Keratinocyte (primary cell): ENCODE measurements around the gene MYH9. TPM values are rescaled to one million over a fixed set of nuclear protein-coding genes. Genes with fewer than 3 reads are reported as not detected.

ENCODE experiments used
- DNase-seq: peaks from one replicate; pipeline ENCODE4 v3.0.0-alpha.2; 2011; ENCODE audit warnings: low read depth, missing footprints, low spot score
- FAIRE-seq: peaks from 2 replicates; lab custom pipeline; 2011; peaks lifted over from hg19 to GRCh38; lab: Jason Lieb, UNC
- H2AFZ ChIP-seq: 2 replicates; pipeline ENCODE4 v1.6.0; 2012; ENCODE audit warnings: low read length, control low read depth, inconsistent platforms; ENCODE audit not compliant: control insufficient read depth
- H3K27ac ChIP-seq: 2 replicates; pipeline ENCODE4 v1.5.1; 2011; ENCODE audit warnings: low read length; ENCODE audit not compliant: control insufficient read depth, insufficient read depth
- H3K27me3 ChIP-seq: 3 replicates; pipeline ENCODE4 v1.6.0; 2011; ENCODE audit warnings: low read length; ENCODE audit not compliant: control insufficient read depth, insufficient read depth; ENCODE audit errors: extremely low read depth
- H3K36me3 ChIP-seq, 2 experiments: 2 replicates in 1 of 2; 3 replicates in 1 of 2; pipeline ENCODE4 v1.5.1; 2011; ENCODE audit warnings: low read length in 2 of 2, mild to moderate bottlenecking in 1 of 2; ENCODE audit not compliant: control insufficient read depth in 2 of 2, insufficient read depth in 2 of 2; ENCODE audit errors: extremely low read depth in 1 of 2
- H3K4me1 ChIP-seq: 3 replicates; pipeline ENCODE4 v1.5.1; 2011; ENCODE audit warnings: low read length; ENCODE audit not compliant: control insufficient read depth, insufficient read depth; ENCODE audit errors: extremely low read depth
- H3K4me2 ChIP-seq: 3 replicates; pipeline ENCODE4 v1.6.0; 2011; ENCODE audit warnings: low read depth, low read length; ENCODE audit not compliant: control insufficient read depth, insufficient read depth; ENCODE audit errors: extremely low read depth
- H3K4me3 ChIP-seq, 3 experiments: fragments of 200-600 bp in 1 of 3; sonication (generic) in 1 of 3; 2 replicates in 2 of 3; 3 replicates in 1 of 3; pipeline ENCODE4 v1.5.1; 2011 to 2016; ENCODE audit warnings: low read length in 3 of 3, mild to moderate bottlenecking in 3 of 3, control low read depth in 2 of 3, inconsistent platforms in 1 of 3, low read depth in 1 of 3, mixed read lengths in 1 of 3, mixed run types in 1 of 3, moderate library complexity in 1 of 3; ENCODE audit not compliant: control insufficient read depth in 2 of 3, insufficient read depth in 2 of 3; ENCODE audit errors: extremely low read depth in 1 of 3
- H3K79me2 ChIP-seq: 2 replicates; pipeline ENCODE4 v1.6.0; 2012; ENCODE audit warnings: low read length; ENCODE audit not compliant: control insufficient read depth, insufficient read depth
- H3K9ac ChIP-seq: 3 replicates; pipeline ENCODE4 v1.6.0; 2011; ENCODE audit warnings: low read length; ENCODE audit not compliant: control insufficient read depth, insufficient read depth; ENCODE audit errors: extremely low read depth
- H3K9me1 ChIP-seq: 3 replicates; pipeline ENCODE4 v1.6.0; 2011; ENCODE audit warnings: low read length; ENCODE audit not compliant: control insufficient read depth, insufficient read depth; ENCODE audit errors: extremely low read depth
- H3K9me3 ChIP-seq: 2 replicates; pipeline ENCODE4 v1.5.1; 2012; ENCODE audit warnings: low read depth, low read length; ENCODE audit not compliant: control insufficient read depth
- H4K20me1 ChIP-seq: 3 replicates; pipeline ENCODE4 v1.6.0; 2011; ENCODE audit warnings: low read length; ENCODE audit not compliant: control insufficient read depth, insufficient read depth; ENCODE audit errors: extremely low read depth
- CTCF ChIP-seq, 3 experiments: IDR thresholded peaks in 1 of 3; conservative IDR thresholded peaks in 1 of 3; optimal IDR thresholded peaks in 1 of 3; 2 replicates in 2 of 3; 3 replicates in 1 of 3; pipeline versions ENCODE3 to v1.5.1; 2011; ENCODE audit warnings: low read length in 3 of 3, mild to moderate bottlenecking in 3 of 3, moderate library complexity in 2 of 3, control low read depth in 1 of 3, inconsistent platforms in 1 of 3; ENCODE audit not compliant: insufficient read depth in 2 of 3; ENCODE audit errors: extremely low read depth in 1 of 3
- EZH2 ChIP-seq: IDR thresholded peaks from one replicate; pipeline ENCODE4 v1.6.1; 2012; ENCODE audit warnings: inconsistent platforms, mild to moderate bottlenecking, low read length, moderate library complexity
- dilution Hi-C: fragments of 300-500 bp; cut with MboI; formaldehyde crosslinking; loops from one replicate; pipeline ENCODE4 v1.7.0; 2020; ENCODE audit warnings: low sequenced_read_pairs; ENCODE audit not compliant: extremely low pct_ligation_motif_present
- polyA plus RNA-seq, 5 experiments: library from polyadenylated mRNA; depleted of rRNA in 3 of 5; stranded (reverse) in 3 of 5; stranded (forward) in 1 of 5; unstranded in 1 of 5; fragments of >200 nt; gene quantifications; 1 replicate in 1 of 5; 2 replicates in 3 of 5; 3 replicates in 1 of 5; pipeline versions ENCODE4 v1.2.1 to v1.2.3, GENCODE V29; 2011 to 2012; ENCODE audit warnings: missing spikeins in 2 of 5, low read depth in 1 of 5, low replicate concordance in 1 of 5

Gene MYH9
- polyA plus RNA-seq, 1 donor (not counting 4 experiments of a cell fraction or from before 2014, with no cell fraction given) = 351 TPM

- no peak overlapping the region for H3K4me2 ChIP-seq
- no peak overlapping the region for H3K4me3 ChIP-seq
- H3K27me3 ChIP-seq = no peaks in the 10 kb centered on the region
- dilution Hi-C loops = no loop called here
- no peak for FAIRE-seq
- H3K36me3 ChIP-seq = peaks cover 73 to 76% of the 10 kb centered on the region in 2 experiments
- no peak for DNase-seq
- no peak for TF ChIP-seq CTCF (optimal IDR thresholded peaks at IDR 0.05 in 1 of 3, IDR thresholded peaks at IDR 0.05 in 1 of 3, conservative IDR thresholded peaks at IDR 0.05 in 1 of 3; ENCODE audit: extremely low read depth in 1 of 3, insufficient read depth in 2 of 3, low read length in 3 of 3)
- no peak for TF ChIP-seq EZH2
- peaks cover 13% of the 10 kb centered on the region for H3K79me2 ChIP-seq
- no peaks in the 10 kb centered on the region for H3K9me3 ChIP-seq
- no peaks in the 10 kb centered on the region for H3K9me1 ChIP-seq
- no peak overlapping the region for H3K9ac ChIP-seq
- no peak overlapping the region for H3K27ac ChIP-seq
- H4K20me1 ChIP-seq = peaks cover 43% of the 10 kb centered on the region
- H3K4me1 ChIP-seq = no peaks in the 10 kb centered on the region
- no peak overlapping the region for H2AFZ ChIP-seq
Measured at GRCh38 chr22:36285545-36285944, 102.2 kb downstream of the MYH9 start.

- DNase-seq (no peak), FAIRE-seq (no peak)
- Histone ChIP-seq H3K27me3 (no peaks in the 10 kb centered on the region), H3K36me3 (peaks cover 75 to 76% of the 10 kb centered on the region in 2 experiments), H3K27ac (no peak overlapping the region), H2AFZ (no peak overlapping the region), H3K9ac (no peak overlapping the region), H3K4me2 (no peak overlapping the region), H3K79me2 (peaks cover 13% of the 10 kb centered on the region), H4K20me1 (peaks cover 43% of the 10 kb centered on the region), H3K4me3 (no peak overlapping the region), H3K4me1 (no peaks in the 10 kb centered on the region), H3K9me3 (no peaks in the 10 kb centered on the region), H3K9me1 (no peaks in the 10 kb centered on the region)
- dilution Hi-C loops = no loop called here
- TF ChIP-seq CTCF (optimal IDR thresholded peaks at IDR 0.05 in 1 of 3, IDR thresholded peaks at IDR 0.05 in 1 of 3, conservative IDR thresholded peaks at IDR 0.05 in 1 of 3; ENCODE audit: extremely low read depth in 1 of 3, insufficient read depth in 2 of 3, low read length in 3 of 3) (no peak), EZH2 (no peak)
Measured at GRCh38 chr22:36285017-36285416, 102.8 kb downstream of the MYH9 start.
